Naive thymus-derived CD4-positive, alpha-beta T cell (primary cell): ENCODE measurements around the gene MALRD1. TPM values are rescaled to one million over a fixed set of nuclear protein-coding genes. Genes with fewer than 3 reads are reported as not detected.
A peak's percentile ranks its signal among the peaks of the same experiment; 100 is the strongest.
"Not testable (repeated sequence)": the region's sequence is repeated elsewhere in the genome, so short reads cannot be mapped to it uniquely, and the experiment has no call there.

Experiments
- ATAC-seq: fragments of 150-1000 bp; cut with Tn5 transposase; 2 replicates; pipeline ENCODE4 v1.10.0; 2021; ENCODE audit warnings: mild to moderate bottlenecking, moderate library complexity
- CTCF ChIA-PET: fragments of 350-600 bp; sonication (Branson Sonifier 250); formaldehyde crosslinking; loops from one replicate; lab custom pipeline; 2021; ENCODE audit warnings: antibody characterized with exemption; lab: Charles Lee
- POLR2A ChIA-PET: fragments of 350-600 bp; sonication (Branson Sonifier 250); formaldehyde crosslinking; loops from one replicate; lab custom pipeline; 2021; ENCODE audit warnings: antibody characterized with exemption, inconsistent platforms; lab: Charles Lee
- DNase-seq, 9 donors: peaks; one replicate each; pipeline versions ENCODE4 v3.0.0 to v3.0.0-alpha.2; 2020 to 2022; ENCODE audit warnings: mixed read lengths in 1 of 9
- H3K27ac ChIP-seq: one replicate; pipeline ENCODE4 v1.7.0; 2013; ENCODE audit warnings: mild to moderate bottlenecking, low read depth, low read length, moderate library complexity
- H3K27me3 ChIP-seq, 2 donors: one replicate each; pipeline ENCODE4 v1.7.0; 2013; ENCODE audit warnings: low read length in 2 of 2, mild to moderate bottlenecking in 2 of 2, moderate library complexity in 2 of 2; ENCODE audit not compliant: control insufficient read depth in 2 of 2, insufficient read depth in 2 of 2
- H3K36me3 ChIP-seq, 3 experiments: 1 replicate in 2 of 3; 2 replicates in 1 of 3; pipeline ENCODE4 v1.7.0; 2013; ENCODE audit warnings: low read length in 3 of 3, mild to moderate bottlenecking in 3 of 3, moderate library complexity in 1 of 3; ENCODE audit not compliant: insufficient read depth in 3 of 3, control insufficient read depth in 2 of 3
- H3K4me1 ChIP-seq, 2 donors: one replicate each; pipeline ENCODE4 v1.7.0; 2013; ENCODE audit warnings: low read length in 2 of 2, mild to moderate bottlenecking in 2 of 2, moderate library complexity in 1 of 2; ENCODE audit not compliant: control insufficient read depth in 2 of 2, insufficient read depth in 2 of 2
- H3K4me3 ChIP-seq: 2 replicates; pipeline ENCODE4 v1.7.0; 2013; ENCODE audit warnings: mild to moderate bottlenecking, low read length
- H3K9me3 ChIP-seq, 3 experiments: 1 replicate in 2 of 3; 2 replicates in 1 of 3; pipeline ENCODE4 v1.7.0; 2013; ENCODE audit warnings: low read length in 3 of 3; ENCODE audit not compliant: control insufficient read depth in 2 of 3
- H3K27ac Mint-ChIP-seq, 9 donors: one replicate each; pipeline ENCODE4 v1.8.0; 2020 to 2022; ENCODE audit warnings: mixed read lengths in 9 of 9, mild to moderate bottlenecking in 8 of 9, moderate library complexity in 5 of 9, inconsistent platforms in 2 of 9
- H3K27me3 Mint-ChIP-seq, 5 donors: one replicate each; pipeline ENCODE4 v1.8.0; 2021 to 2022; ENCODE audit warnings: mixed read lengths in 5 of 5, mild to moderate bottlenecking in 1 of 5
- H3K36me3 Mint-ChIP-seq, 5 donors: one replicate each; pipeline ENCODE4 v1.8.0; 2020 to 2022; ENCODE audit warnings: mixed read lengths in 5 of 5, mild to moderate bottlenecking in 3 of 5, inconsistent platforms in 1 of 5
- H3K4me1 Mint-ChIP-seq, 7 donors: one replicate each; pipeline ENCODE4 v1.8.0; 2020 to 2022; ENCODE audit warnings: mixed read lengths in 7 of 7, mild to moderate bottlenecking in 3 of 7, inconsistent platforms in 1 of 7
- H3K4me3 Mint-ChIP-seq, 10 donors: one replicate each; pipeline ENCODE4 v1.8.0; 2020 to 2022; ENCODE audit warnings: mild to moderate bottlenecking in 10 of 10, mixed read lengths in 10 of 10, moderate library complexity in 6 of 10, inconsistent platforms in 2 of 10
- H3K9me3 Mint-ChIP-seq, 11 donors: one replicate each; pipeline ENCODE4 v1.8.0; 2020 to 2022; ENCODE audit warnings: mixed read lengths in 11 of 11, mild to moderate bottlenecking in 4 of 11, inconsistent platforms in 1 of 11, moderate library complexity in 1 of 11
- intact Hi-C, 2 donors: fragments of 100-400 bp; cut with micrococcal nuclease; formaldehyde crosslinking; loops; one replicate each; pipeline ENCODE4 v1.15.1; 2023
- polyA plus RNA-seq, 2 donors: library from polyadenylated mRNA; unstranded; fragments of 300-500 nt; fragmentation: Illumina TruSeq; gene quantifications; one replicate each; pipeline ENCODE4 v1.2.3, GENCODE V29; 2021
- total RNA-seq, 6 experiments: library from RNA in 5 of 6; stranded (reverse) in 5 of 6; gene quantifications; 1 replicate in 5 of 6; 2 replicates in 1 of 6; pipeline ENCODE4 v1.2.3 and lab custom pipeline; 2021 to 2026

The MALRD1 gene
- total and polyA plus RNA-seq, 7 experiments from 2014 or later = 0.16 to 1.1 TPM; not detected in 5

GRCh38 chr10:19767876-19768275 lies 719.3 kb downstream of the MALRD1 start:
- no peaks in the 10 kb centered on the region for H3K9me3 ChIP-seq
- Mint-ChIP-seq H3K27ac (no peak overlapping the region), H3K9me3 (peaks cover 0 to 8% (median 2%) of the 10 kb centered on the region in 11 donors), H3K4me1 (no peaks in the 10 kb centered on the region), H3K4me3 (no peak overlapping the region), H3K36me3 (no peaks in the 10 kb centered on the region), H3K27me3 (no peaks in the 10 kb centered on the region)
- ChIA-PET CTCF (no interaction called here), POLR2A (no interaction called here)
- H3K4me3 ChIP-seq = no peak overlapping the region
- H3K27me3 ChIP-seq = no peaks in the 10 kb centered on the region
- ATAC-seq (no peak), DNase-seq (no peak)
- H3K27ac ChIP-seq = no peak overlapping the region
- intact Hi-C loops = no loop called here
- H3K4me1 ChIP-seq = no peaks in the 10 kb centered on the region
- no peaks in the 10 kb centered on the region for H3K36me3 ChIP-seq

- H3K9me3 Mint-ChIP-seq, H3K27me3 Mint-ChIP-seq, H3K27ac ChIP-seq, H3K4me3 ChIP-seq, H3K4me1 Mint-ChIP-seq, H3K27me3 ChIP-seq, H3K36me3 ChIP-seq, DNase-seq, POLR2A ChIA-PET, H3K36me3 Mint-ChIP-seq, ATAC-seq, H3K4me3 Mint-ChIP-seq, H3K9me3 ChIP-seq, intact Hi-C loops, H3K27ac Mint-ChIP-seq, CTCF ChIA-PET, H3K4me1 ChIP-seq: not testable (repeated sequence)
Measured at GRCh38 chr10:19769826-19770225, 721.2 kb downstream of the MALRD1 start.

GRCh38 chr10:19772972-19773371 lies 724.4 kb downstream of the MALRD1 start:
- DNase-seq (no peak), ATAC-seq (no peak)
- Histone ChIP-seq H3K4me1 (no peaks in the 10 kb centered on the region), H3K4me3 (no peak overlapping the region), H3K27me3 (no peaks in the 10 kb centered on the region), H3K27ac (no peak overlapping the region), H3K9me3 (no peaks in the 10 kb centered on the region), H3K36me3 (no peaks in the 10 kb centered on the region)
- Mint-ChIP-seq H3K9me3 (peaks cover 0 to 4% (median 0%) of the 10 kb centered on the region in 11 donors), H3K36me3 (no peaks in the 10 kb centered on the region), H3K4me3 (no peak overlapping the region), H3K27ac (no peak overlapping the region), H3K4me1 (no peaks in the 10 kb centered on the region), H3K27me3 (peaks cover 0 to 4% (median 0%) of the 10 kb centered on the region in 5 donors)
- POLR2A ChIA-PET = no interaction called here
- CTCF ChIA-PET = no interaction called here
- intact Hi-C loops = no loop called here

GRCh38 chr10:19775296-19775695 lies 726.7 kb downstream of the MALRD1 start:
- Histone ChIP-seq H3K4me1 (no peaks in the 10 kb centered on the region), H3K36me3 (no peaks in the 10 kb centered on the region), H3K27me3 (no peaks in the 10 kb centered on the region), H3K27ac (no peak overlapping the region), H3K9me3 (no peaks in the 10 kb centered on the region), H3K4me3 (no peak overlapping the region)
- Mint-ChIP-seq H3K4me3 (no peak overlapping the region), H3K36me3 (no peaks in the 10 kb centered on the region), H3K9me3 (peaks cover 0 to 4% (median 0%) of the 10 kb centered on the region in 11 donors), H3K27me3 (peaks cover 0 to 4% (median 0%) of the 10 kb centered on the region in 5 donors), H3K4me1 (no peaks in the 10 kb centered on the region), H3K27ac (no peak overlapping the region)
- peak; percentile 82 for ATAC-seq
- ChIA-PET CTCF (no interaction called here), POLR2A (no interaction called here)
- intact Hi-C loops = no loop called here
- no peak for DNase-seq

GRCh38 chr10:19777806-19778205 lies 729.2 kb downstream of the MALRD1 start:
- H3K9me3 Mint-ChIP-seq = peaks cover 0 to 11% (median 0%) of the 10 kb centered on the region in 11 donors
- H3K4me3 Mint-ChIP-seq = no peak overlapping the region
- H3K36me3 Mint-ChIP-seq = no peaks in the 10 kb centered on the region
- Histone ChIP-seq H3K4me3 (no peak overlapping the region), H3K9me3 (no peaks in the 10 kb centered on the region), H3K27me3 (no peaks in the 10 kb centered on the region), H3K27ac (no peak overlapping the region), H3K4me1 (no peaks in the 10 kb centered on the region), H3K36me3 (no peaks in the 10 kb centered on the region)
- no peaks in the 10 kb centered on the region for H3K4me1 Mint-ChIP-seq
- ChIA-PET POLR2A (no interaction called here), CTCF (no interaction called here)
- intact Hi-C loops = no loop called here
- H3K27ac Mint-ChIP-seq = no peak overlapping the region
- DNase-seq (no peak), ATAC-seq (no peak)
- H3K27me3 Mint-ChIP-seq = peaks cover 0 to 4% (median 0%) of the 10 kb centered on the region in 5 donors

- no peaks in the 10 kb centered on the region for H3K36me3 Mint-ChIP-seq
- H3K27ac Mint-ChIP-seq = no peak overlapping the region
- Histone ChIP-seq H3K27ac (no peak overlapping the region), H3K27me3 (no peaks in the 10 kb centered on the region), H3K36me3 (no peaks in the 10 kb centered on the region), H3K9me3 (no peaks in the 10 kb centered on the region), H3K4me1 (no peaks in the 10 kb centered on the region), H3K4me3 (no peak overlapping the region)
- CTCF ChIA-PET = no interaction called here
- no peak overlapping the region for H3K4me3 Mint-ChIP-seq
- intact Hi-C loops = no loop called here
- H3K4me1 Mint-ChIP-seq = no peaks in the 10 kb centered on the region
- peaks cover 0 to 12% (median 0%) of the 10 kb centered on the region in 11 donors for H3K9me3 Mint-ChIP-seq
- POLR2A ChIA-PET = interaction anchor here (0.7 kb wide), 1 partner anchor 15 kb away, joined by 3 read pairs; no protein-coding TSS in a partner anchor
- no peak for ATAC-seq
- peaks cover 0 to 4% (median 0%) of the 10 kb centered on the region in 5 donors for H3K27me3 Mint-ChIP-seq
- no peak for DNase-seq
Measured at GRCh38 chr10:19778996-19779395, 730.4 kb downstream of the MALRD1 start.

GRCh38 chr10:19782430-19783089 lies 734.0 kb downstream of the MALRD1 start:
- Histone ChIP-seq H3K27me3 (no peaks in the 10 kb centered on the region), H3K4me1 (no peaks in the 10 kb centered on the region), H3K27ac (no peak overlapping the region), H3K9me3 (no peaks in the 10 kb centered on the region), H3K4me3 (no peak overlapping the region), H3K36me3 (no peaks in the 10 kb centered on the region)
- Mint-ChIP-seq H3K4me3 (no peak overlapping the region), H3K9me3 (peaks cover 0 to 12% (median 0%) of the 10 kb centered on the region in 11 donors), H3K27me3 (peaks cover 0 to 4% (median 0%) of the 10 kb centered on the region in 5 donors), H3K27ac (no peak overlapping the region), H3K36me3 (no peaks in the 10 kb centered on the region), H3K4me1 (no peaks in the 10 kb centered on the region)
- ChIA-PET CTCF (no interaction called here), POLR2A (no interaction called here)
- no peak for DNase-seq
- no peak for ATAC-seq
- intact Hi-C loops = no loop called here
